HG03159 (cell line): ENCODE data around the gene CASKIN1.
"Not testable (repeated sequence)": the region's sequence is repeated elsewhere in the genome, so short reads cannot be mapped to it uniquely, and the experiment has no call there.

Source experiments
- ATAC-seq: cut with Tn5 transposase; IDR thresholded peaks from one replicate; pipeline ENCODE4 v1.9.1; 2021; ENCODE audit warnings: mild to moderate bottlenecking, moderate library complexity; ENCODE audit not compliant: unreplicated experiment

CASKIN1 gene

GRCh38 chr16:2145843-2146242 is 50.6 kb downstream of the CASKIN1 start:
- no peak for ATAC-seq

DNA sequence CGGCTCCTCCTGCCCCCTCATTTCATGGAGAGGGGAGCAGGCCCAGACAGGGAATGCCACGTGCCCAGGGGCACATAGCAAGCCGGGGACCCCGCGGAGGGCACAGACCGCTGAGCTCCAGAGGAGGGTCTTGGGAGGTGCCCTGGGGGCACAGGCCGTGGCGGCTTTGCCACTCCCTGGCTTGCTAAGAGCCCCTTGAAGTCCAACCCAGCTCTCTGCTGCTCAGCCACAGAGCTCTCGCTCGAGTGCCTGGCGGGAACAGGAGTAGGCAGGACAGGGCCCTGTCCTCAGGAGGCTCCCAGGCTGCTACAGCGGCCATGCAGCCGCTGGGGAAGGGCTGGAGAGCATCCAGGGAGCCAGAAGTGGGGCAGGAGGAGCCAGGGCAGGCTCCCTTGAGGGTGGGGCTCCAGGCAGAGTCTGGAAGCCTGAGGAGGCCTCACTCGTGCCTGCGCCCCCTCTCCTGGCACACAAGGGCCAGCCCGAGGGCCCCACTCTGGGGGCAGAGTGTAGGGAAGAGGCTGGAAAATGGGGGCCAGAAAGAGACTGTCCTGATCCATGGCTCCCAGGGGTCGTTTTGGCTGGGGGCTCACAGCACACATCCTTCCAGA is 52.4 kb downstream of the CASKIN1 start:
- no peak for ATAC-seq

- no peak for ATAC-seq
These were observed 53.2 kb downstream of the CASKIN1 start for GRCh38 chr16:2142942-2143877.

- not testable (repeated sequence) for ATAC-seq
These were observed 60.5 kb downstream of the CASKIN1 start, which contains the start of gene PKD1 for GRCh38 chr16:2135770-2136490. Gene PKD1, minus strand, starts transcription at chr16:2135898. Its CDS starts 209 bp downstream, at chr16:2135689.

DNA sequence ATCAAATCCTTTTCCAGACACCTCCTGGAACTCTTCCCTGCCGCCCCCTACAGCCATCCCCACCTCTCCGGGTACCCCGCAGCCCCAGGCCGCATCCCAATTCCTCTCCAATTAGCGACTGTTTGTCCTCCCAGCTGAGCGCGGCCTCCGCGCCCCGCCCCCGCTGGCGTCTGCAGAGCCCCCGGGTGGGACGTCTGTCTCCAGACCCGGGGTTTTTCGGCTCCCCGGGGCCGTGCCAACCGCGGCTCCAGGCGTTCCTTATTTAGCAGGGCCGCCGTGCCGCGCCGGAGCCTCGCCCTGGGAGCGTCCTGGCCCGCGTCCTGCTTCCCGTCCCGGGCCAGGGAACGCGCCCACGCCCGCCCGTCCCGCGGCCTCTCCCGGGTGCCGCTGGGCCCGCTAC is 61.3 kb downstream of the CASKIN1 start:
- not testable (repeated sequence) for ATAC-seq

GRCh38 chr16:2133797-2134196 is 62.6 kb downstream of the CASKIN1 start:
- ATAC-seq: not testable (repeated sequence)

DNA sequence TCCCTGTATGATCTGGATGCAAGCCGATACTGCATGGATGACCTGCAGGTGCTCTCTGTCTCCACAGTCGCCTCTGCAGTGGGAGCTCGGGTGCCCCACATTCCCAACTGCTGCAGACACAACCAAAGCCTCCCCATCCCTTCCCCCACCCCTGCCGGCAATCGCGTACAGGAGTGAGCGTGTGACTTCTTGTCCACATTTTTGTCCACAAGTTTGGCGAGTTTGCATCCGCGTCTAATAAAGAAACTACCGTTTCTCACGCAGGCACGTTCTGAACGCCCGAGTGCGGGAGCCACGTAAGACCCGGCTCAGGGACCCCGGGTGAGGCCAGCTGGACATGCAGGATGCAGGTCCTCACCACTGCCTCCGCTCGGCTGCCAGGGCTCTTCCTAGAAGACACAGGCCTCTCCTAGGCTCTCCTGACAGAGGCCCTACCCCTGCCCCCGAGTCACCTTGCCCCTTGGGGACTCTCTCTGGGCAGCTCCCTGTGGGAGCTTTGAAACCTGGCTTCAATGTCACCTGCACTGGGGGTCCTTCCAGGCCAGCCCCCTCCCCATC is 66.4 kb downstream of the CASKIN1 start:
- ATAC-seq: not testable (repeated sequence)

DNA sequence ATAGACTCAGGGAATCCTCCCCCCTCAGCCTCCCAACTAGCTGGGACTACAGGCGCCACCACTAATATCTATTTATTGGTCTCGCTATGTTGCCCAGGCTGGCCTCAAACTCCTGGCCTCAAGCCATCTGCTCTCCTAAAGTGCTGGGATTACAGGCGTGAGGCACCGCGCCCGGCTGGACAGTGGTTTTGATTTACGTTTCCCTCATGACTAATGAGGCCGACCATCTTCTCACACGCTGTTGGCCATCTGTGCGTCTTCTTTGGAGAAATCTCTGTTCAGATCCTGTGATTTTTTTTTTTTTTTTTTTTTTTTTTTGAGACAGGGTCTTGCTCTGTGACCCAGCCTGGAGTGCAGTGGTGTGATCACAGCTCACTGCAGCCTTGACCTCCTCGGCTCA is 67.2 kb downstream of the CASKIN1 start:
- ATAC-seq: not testable (repeated sequence)

DNA sequence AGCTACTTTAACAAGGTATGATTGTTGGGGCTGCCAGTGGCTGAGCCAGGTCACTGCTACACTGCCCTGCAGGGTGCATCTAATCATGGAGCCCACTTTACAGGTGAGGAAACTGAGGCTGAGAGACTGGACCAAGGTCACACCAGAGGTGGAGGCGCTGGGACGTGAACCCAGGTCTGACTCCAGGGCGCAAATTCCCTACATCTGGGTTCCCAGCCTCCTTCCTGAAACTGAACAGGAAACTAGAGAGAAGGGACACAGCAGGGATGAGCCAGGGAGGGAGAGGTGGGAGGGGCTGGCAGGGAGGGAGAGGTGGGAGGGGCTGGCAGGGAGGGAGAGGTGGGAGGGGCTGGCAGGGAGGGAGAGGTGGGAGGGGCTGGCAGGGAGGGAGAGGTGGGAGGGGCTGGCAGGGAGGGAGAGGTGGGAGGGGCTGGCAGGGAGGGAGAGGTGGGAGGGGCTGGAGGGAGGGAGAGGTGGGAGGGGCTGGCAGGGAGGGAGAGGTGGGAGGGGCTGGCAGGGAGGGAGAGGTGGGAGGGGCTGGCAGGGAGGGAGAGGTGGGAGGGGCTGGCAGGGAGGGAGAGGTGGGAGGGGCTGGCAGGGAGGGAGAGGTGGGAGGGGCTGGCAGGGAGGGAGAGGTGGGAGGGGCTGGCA is 68.7 kb downstream of the CASKIN1 start:
- not testable (repeated sequence) for ATAC-seq
